ENCODE measurements around the gene BCAS1. TPM values are rescaled to one million over a fixed set of nuclear protein-coding genes. Genes with fewer than 3 reads are reported as not detected.

Gene BCAS1
- total RNA-seq, 1 donor from 2014 or later, result 0.81 TPM

GRCh38 chr20:53961527-53961926, 108.9 kb downstream of the BCAS1 start:
- Mint-ChIP-seq H3K27ac (no peak overlapping the region), H3K9me3 (ENCODE audit: low read depth) (no peaks in the 10 kb centered on the region), H3K4me1 (ENCODE audit: low read depth) (no peaks in the 10 kb centered on the region), H3K36me3 (ENCODE audit: insufficient read depth) (no peaks in the 10 kb centered on the region), H3K4me3 (ENCODE audit: low read depth) (no peak overlapping the region), H3K27me3 (peaks cover 5% of the 10 kb centered on the region)
- DNase-seq (ENCODE audit: low spot score, unreplicated experiment), result no peak
- TF ChIP-seq CTCF (IDR thresholded peaks at IDR 0.05; ENCODE audit: unreplicated experiment), result no peak

GRCh38 chr20:53960579-53961272, 109.7 kb downstream of the BCAS1 start:
- peaks cover 5% of the 10 kb centered on the region for H3K27me3 Mint-ChIP-seq

GRCh38 chr20:53959911-53960578, 110.3 kb downstream of the BCAS1 start:
- DNase-seq (ENCODE audit: low spot score, unreplicated experiment), result no peak
- no peaks in the 10 kb centered on the region for H3K9me3 Mint-ChIP-seq (ENCODE audit: low read depth)
- no peaks in the 10 kb centered on the region for H3K36me3 Mint-ChIP-seq (ENCODE audit: insufficient read depth)
- no peak overlapping the region for H3K27ac Mint-ChIP-seq
- H3K27me3 Mint-ChIP-seq, result peaks cover 5% of the 10 kb centered on the region
- H3K4me3 Mint-ChIP-seq (ENCODE audit: low read depth), result no peak overlapping the region
- TF ChIP-seq CTCF (IDR thresholded peaks at IDR 0.05; ENCODE audit: unreplicated experiment), result no peak
- no peaks in the 10 kb centered on the region for H3K4me1 Mint-ChIP-seq (ENCODE audit: low read depth)

More at GRCh38 chr20:53960579-53961272, 109.7 kb downstream of the BCAS1 start:
- TF ChIP-seq CTCF (IDR thresholded peaks at IDR 0.05; ENCODE audit: unreplicated experiment), result no peak
- DNase-seq (ENCODE audit: low spot score, unreplicated experiment), result no peak
- Mint-ChIP-seq H3K4me1 (ENCODE audit: low read depth) (no peaks in the 10 kb centered on the region), H3K4me3 (ENCODE audit: low read depth) (no peak overlapping the region), H3K27ac (no peak overlapping the region), H3K36me3 (ENCODE audit: insufficient read depth) (no peaks in the 10 kb centered on the region), H3K9me3 (ENCODE audit: low read depth) (no peaks in the 10 kb centered on the region)

- H3K4me1 Mint-ChIP-seq (ENCODE audit: low read depth), result no peaks in the 10 kb centered on the region
- peaks cover 5% of the 10 kb centered on the region for H3K27me3 Mint-ChIP-seq
- no peak for TF ChIP-seq CTCF (IDR thresholded peaks at IDR 0.05; ENCODE audit: unreplicated experiment)
- H3K4me3 Mint-ChIP-seq (ENCODE audit: low read depth), result no peak overlapping the region
- H3K27ac Mint-ChIP-seq, result no peak overlapping the region
- no peak for DNase-seq (ENCODE audit: low spot score, unreplicated experiment)
- H3K36me3 Mint-ChIP-seq (ENCODE audit: insufficient read depth), result peaks cover 2% of the 10 kb centered on the region
- peaks cover 3% of the 10 kb centered on the region for H3K9me3 Mint-ChIP-seq (ENCODE audit: low read depth)
Observed at GRCh38 chr20:53958260-53958659, 112.1 kb downstream of the BCAS1 start.

GRCh38 chr20:53957451-53958172, 112.8 kb downstream of the BCAS1 start:
- peaks cover 5% of the 10 kb centered on the region for H3K27me3 Mint-ChIP-seq
- H3K4me1 Mint-ChIP-seq (ENCODE audit: low read depth), result no peaks in the 10 kb centered on the region
- no peak for DNase-seq (ENCODE audit: low spot score, unreplicated experiment)
- H3K9me3 Mint-ChIP-seq (ENCODE audit: low read depth), result peaks cover 3% of the 10 kb centered on the region
- H3K36me3 Mint-ChIP-seq (ENCODE audit: insufficient read depth), result peaks cover 2% of the 10 kb centered on the region
- H3K4me3 Mint-ChIP-seq (ENCODE audit: low read depth), result no peak overlapping the region
- no peak for TF ChIP-seq CTCF (IDR thresholded peaks at IDR 0.05; ENCODE audit: unreplicated experiment)
- no peak overlapping the region for H3K27ac Mint-ChIP-seq
